ENCODE measurements around the gene COMMD3.
A peak's percentile ranks its signal among the peaks of the same experiment; 100 is the strongest.
"Not testable (repeated sequence)": the region's sequence is repeated elsewhere in the genome, so short reads cannot be mapped to it uniquely, and the experiment has no call there.

COMMD3 gene

DNA sequence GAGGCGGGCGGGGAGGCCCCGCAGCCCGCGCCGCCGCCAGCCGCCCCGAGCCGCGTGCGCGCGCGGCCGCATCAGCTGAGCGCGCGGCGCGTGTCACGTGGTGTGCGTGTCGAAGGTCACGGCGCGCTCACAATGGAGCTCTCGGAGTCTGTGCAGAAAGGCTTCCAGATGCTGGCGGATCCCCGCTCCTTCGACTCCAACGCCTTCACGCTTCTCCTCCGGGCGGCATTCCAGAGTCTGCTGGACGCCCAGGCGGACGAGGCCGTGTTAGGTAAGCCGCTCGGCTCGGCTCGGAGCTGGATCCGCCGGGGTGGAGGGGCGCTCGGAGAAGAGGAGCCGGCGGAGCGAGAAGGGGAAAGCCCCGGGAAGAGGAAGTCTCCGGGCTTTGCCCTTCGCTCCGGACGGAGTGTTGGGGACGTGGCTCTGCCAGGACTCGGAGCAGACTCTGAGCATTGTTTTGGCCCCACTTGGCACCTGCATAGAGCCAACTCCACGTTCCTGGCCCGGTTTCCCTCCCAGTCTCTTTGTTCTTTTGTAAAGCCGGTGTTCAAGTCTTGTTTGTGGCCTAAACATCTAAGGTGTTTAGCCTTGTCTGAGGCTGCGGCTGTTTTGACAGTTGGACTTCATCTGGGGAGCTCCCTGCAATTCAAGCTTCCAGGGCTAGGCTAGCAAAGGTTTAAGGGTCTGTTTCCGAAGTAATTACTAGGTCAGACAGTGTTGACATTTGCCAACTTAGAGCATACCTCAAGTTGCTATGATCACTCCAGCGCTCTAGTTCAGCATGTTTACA, at the start of gene COMMD3:
Gene COMMD3, plus strand, starts transcription at position 103 of the 790 bp plus-strand sequence. Its CDS starts 30 bp downstream, at position 133.
- DNase-seq = peak; percentile 78

GRCh38 chr10:22268503-22268902, 47.7 kb upstream of the COMMD3 start:
- DNase-seq = no peak

DNA sequence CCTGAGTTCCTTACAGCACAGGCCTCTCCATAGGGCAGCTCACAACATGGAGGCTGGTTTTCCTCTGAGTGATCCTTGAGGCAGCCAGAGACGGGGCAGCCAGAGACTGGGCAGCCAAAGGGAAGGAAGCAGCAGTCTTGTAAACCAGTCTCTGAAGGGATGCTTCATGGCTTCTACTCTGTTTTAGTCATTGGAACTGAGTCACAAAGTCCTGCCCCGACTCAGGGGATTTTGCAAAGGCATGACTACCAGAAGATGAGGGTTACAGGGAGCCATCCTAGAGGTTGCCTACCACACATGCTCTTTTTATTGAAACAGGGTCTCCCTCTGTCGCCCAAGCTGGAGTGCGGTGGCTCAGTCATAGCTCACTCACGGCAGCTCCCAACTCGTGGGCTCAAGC, 44.4 kb upstream of the COMMD3 start:
- no peak for DNase-seq

- no peak for DNase-seq
These were observed 37.8 kb upstream of the COMMD3 start for GRCh38 chr10:22278441-22278782.

- DNase-seq = no peak
These were observed 36.1 kb upstream of the COMMD3 start for GRCh38 chr10:22280078-22280477.

DNA sequence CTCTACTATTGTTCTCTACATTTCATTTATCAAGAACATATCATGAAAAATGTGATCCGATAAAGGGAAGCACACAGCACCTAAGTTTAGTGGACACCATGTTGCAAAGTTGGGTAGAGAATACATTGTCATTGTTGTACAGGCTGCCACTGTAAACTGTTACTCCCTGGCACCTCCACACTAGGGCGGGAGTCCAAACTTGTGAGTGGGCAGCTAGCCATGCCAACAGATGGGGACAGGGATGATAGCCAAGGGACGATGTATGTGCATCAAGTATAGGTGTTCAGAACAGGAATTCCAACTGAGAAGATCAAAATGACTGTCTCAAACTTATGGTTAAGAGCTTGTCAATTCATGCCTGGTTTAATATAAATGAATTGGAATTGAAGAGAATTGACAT, 31.1 kb upstream of the COMMD3 start:
- no peak for DNase-seq

DNA sequence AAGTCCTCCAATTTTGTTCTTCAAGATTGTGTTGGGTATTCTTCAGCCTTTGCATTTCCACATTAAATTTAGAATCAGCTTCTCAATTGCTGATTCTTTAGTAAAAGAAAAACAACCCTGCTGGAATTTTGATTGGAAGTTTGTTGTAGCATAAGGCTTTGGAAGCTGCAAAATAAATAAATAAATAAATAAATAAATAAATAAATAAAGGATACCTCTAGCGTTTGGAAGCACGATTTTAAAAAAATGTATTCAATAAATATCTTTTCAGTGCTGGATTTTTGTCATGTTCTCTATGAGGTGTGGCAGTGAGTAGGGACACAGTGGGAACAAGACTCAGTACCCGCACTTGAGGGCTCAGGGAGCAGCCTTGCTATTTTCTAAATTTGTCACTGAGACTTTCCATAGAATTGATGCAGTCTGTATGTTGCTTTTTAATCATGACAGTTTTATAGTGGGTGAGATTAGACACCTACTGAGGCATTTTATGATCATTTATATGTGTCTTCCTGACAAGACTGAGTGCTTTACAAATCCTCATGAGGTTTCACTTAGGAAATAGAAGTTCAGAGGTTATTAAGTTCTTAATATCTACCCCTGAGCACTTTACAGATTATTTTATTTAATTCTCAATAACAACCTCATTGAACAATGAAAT, 22.3 kb upstream of the COMMD3 start:
- DNase-seq = no peak

GRCh38 chr10:22294694-22295093, 21.5 kb upstream of the COMMD3 start:
- DNase-seq = no peak

- no peak for DNase-seq
These were observed 15.0 kb upstream of the COMMD3 start for GRCh38 chr10:22301193-22301592.

DNA sequence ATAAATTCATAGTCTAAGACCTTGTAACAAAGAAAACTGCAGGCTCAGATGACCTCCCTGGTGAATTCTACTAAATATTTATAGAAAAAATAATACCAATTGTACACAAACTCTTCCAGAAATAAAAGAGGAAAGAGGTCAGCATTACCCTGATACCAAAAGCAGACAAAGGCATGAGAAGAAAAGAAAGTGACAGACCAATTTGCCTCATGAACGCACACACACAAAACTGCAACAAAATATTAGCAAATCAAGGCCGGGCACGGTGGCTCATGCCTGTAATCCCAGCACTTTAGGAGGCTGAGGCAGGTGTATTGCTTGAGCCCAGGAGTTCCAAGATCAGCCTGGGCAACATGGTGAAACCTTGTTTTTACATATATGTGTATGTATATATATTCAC, 12.7 kb upstream of the COMMD3 start:
- no peak for DNase-seq

- no peak for DNase-seq
These were observed 10.5 kb upstream of the COMMD3 start for GRCh38 chr10:22305721-22306120.

GRCh38 chr10:22308390-22308789, 7.8 kb upstream of the COMMD3 start:
- DNase-seq = no peak

GRCh38 chr10:22309180-22310000, 6.8 kb upstream of the COMMD3 start:
- no peak for DNase-seq

GRCh38 chr10:22310012-22310411, 6.2 kb upstream of the COMMD3 start:
- not testable (repeated sequence) for DNase-seq

DNA sequence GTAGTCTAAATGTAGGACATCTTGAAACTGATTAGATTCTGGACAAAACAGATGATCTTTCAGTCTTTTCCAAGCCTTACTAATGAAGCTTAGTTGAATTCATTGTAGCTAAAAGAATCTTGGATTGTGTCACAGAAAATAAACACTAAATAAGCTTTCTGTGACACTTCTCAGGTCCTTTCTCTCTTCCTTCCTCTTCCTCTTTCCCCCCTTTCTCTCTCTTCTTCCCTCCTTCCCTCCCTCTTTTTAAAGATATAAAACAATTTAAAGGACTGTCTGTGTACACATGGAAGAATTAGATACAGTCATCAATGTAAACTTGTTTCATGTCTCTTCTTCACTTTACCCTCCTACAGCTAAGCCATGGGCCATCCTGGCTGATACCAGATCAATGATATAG, 5.3 kb upstream of the COMMD3 start:
- DNase-seq = no peak

- no peak for DNase-seq
These were observed 1.3 kb upstream of the COMMD3 start for GRCh38 chr10:22314852-22315251.

- no peak for DNase-seq
These were observed 518 bp upstream of the COMMD3 start for GRCh38 chr10:22315455-22316285.

DNA sequence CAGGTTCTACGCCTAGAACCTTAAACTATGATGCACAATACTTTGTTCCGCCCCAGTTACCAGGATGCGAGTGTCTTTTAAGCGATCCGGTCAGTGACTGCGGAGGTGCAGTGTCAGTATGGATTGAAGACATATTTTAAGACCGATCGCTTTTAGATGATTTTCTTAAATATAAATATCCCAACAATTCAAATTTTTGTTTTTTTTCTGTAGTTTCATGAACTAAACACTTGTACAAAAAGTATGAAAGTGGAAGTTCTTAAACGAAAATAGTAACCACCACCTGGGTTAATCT, 835 bp downstream of the COMMD3 start:
- no peak for DNase-seq

DNA sequence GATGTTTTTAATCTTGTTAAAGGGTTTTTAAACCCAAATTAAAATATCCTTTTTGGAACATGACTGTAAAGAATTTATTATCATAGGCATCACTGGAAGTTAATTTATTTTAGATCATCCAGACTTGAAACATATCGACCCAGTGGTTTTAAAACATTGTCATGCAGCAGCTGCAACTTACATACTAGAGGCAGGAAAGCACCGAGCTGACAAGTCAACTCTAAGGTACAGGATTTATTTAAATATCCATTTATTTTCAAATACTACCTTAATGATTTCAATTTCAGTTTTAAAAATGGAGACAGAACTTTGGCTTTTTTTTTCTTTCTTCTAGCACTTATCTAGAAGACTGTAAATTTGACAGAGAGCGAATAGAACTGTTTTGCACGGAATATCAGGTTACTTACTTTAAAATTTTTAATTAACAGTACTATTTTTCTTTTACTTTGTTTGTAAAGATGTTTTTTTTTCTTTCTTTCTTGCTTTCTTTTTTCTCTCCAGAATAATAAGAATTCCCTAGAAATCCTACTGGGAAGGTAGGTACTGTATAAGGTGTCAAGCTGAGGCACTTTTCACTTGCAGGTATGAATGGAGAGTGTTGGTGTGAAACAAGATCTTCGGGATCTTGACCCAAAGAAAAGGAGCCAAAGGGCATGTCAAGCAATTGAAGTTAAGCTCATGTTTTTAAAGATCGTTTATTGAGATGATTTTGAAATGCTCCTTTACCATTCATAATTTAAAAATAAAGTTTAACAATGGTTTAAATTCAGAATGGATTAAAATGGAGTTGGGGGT, 1.8 kb downstream of the COMMD3 start:
- no peak for DNase-seq

- DNase-seq = no peak
These were observed 2.6 kb downstream of the COMMD3 start for GRCh38 chr10:22318772-22319171.

- no peak for DNase-seq
These were observed 3.4 kb downstream of the COMMD3 start for GRCh38 chr10:22319547-22319979.

GRCh38 chr10:22319980-22320558, 3.9 kb downstream of the COMMD3 start:
- DNase-seq = no peak
